Stimulated activated CD8-positive, alpha-beta memory T cell treated with anti-CD3 and anti-CD28 coated beads, Interleukin-15, amount 100 ng/mL, for 24 hours (primary cell): Measurements from ENCODE around the gene EDIL3.
"Not testable (repeated sequence)": the region's sequence is repeated elsewhere in the genome, so short reads cannot be mapped to it uniquely, and the experiment has no call there.

ENCODE experiments used
- DNase-seq: peaks from one replicate; pipeline ENCODE4 v3.0.0-alpha.2; 2020; ENCODE audit warnings: low read depth

Gene EDIL3

DNA sequence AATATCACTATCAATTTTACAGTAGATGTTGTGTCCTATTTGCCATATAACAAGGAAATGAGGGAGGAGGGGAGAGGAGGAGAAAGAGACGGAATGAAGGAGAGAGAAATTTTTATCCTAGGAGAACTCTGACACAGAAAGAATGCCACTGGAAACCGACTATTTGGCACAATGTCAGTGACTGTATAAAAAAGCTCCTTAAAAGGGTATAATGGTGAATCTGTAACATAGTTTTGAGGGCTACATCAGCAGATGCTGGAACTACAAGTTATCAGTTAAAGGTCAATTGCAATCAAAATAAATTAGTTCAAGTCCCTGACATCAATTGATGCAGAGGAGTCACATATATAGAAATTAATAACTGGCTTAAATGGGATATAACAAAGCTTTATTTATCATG, 5.7 kb downstream of the EDIL3 start:
- DNase-seq = no peak

GRCh38 chr5:84378420-84378819, 6.3 kb downstream of the EDIL3 start:
- DNase-seq = no peak

GRCh38 chr5:84376346-84376745, 8.3 kb downstream of the EDIL3 start:
- DNase-seq = no peak

- DNase-seq = no peak
These were observed 10.1 kb downstream of the EDIL3 start for GRCh38 chr5:84374568-84374967.

DNA sequence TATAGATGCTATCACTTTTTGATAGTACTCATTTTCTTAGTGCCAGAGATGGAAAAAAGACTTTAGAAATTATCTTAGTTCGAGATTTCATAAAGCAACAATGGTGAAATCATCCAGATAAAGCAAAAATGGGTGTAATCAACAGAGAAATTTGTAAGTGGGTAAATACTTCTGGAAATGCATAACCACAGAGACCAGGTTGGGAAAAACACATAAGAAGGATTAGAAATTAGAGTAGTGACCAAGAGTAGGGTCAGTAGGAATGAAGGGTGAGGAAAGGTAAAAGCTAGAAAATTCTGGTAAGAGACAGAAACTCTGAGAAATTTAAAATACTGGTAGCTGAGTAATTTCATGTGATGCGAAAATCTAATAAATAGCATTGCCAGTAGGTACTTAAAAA, 11.2 kb downstream of the EDIL3 start:
- no peak for DNase-seq

DNA sequence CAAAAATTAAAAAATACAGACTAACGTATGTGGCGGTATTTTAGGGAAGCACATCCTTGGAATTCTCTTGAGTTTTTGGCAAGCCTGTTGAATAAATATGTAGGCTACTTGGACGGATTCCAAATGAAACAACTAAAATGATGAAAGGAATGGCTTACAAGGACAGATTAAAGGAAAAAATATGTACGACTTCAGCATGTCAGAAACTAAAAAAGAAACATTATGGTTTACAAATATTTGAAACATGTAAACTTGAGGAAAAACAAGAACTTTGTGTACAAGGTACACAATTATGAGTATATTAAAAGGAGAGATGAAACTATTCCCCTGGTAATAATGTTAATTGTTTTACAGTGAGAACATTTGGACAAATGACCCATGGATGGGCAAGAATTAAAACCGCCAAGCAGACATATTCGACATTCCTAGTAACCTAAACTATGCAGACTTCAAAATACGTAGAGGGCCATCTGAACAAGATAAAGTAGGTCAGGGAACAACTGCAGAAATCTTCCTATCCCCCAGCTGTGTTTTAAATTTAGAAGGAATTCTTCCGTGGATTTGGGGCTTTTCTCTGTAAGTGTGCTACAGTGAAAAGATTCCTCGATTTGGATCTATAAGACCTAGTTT, 12.5 kb downstream of the EDIL3 start:
- no peak for DNase-seq

DNA sequence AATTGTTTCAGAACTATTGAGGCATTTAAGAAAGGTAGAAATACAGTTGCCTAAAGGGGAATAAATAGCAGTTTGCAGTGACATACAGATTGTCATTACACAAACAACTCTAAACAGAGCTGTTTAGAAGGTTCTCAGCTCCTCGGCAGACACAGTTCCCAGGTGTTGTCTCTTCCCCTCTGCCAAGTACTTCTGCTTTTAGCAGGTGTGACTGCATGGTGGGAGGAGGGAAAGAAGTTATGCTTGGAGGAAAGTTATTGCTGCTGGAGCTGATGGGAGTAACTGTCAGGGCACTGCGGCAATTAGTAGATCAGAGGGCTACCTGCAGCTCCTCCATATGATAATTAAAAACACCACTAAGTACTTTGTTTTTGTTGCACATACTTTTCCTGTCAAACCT, 14.5 kb downstream of the EDIL3 start:
- no peak for DNase-seq

- DNase-seq = no peak
These were observed 20.6 kb downstream of the EDIL3 start for GRCh38 chr5:84364043-84364442.

- DNase-seq = no peak
These were observed 22.5 kb downstream of the EDIL3 start for GRCh38 chr5:84362061-84362720.

GRCh38 chr5:84361572-84361971, 23.1 kb downstream of the EDIL3 start:
- no peak for DNase-seq

- DNase-seq = no peak
These were observed 24.6 kb downstream of the EDIL3 start for GRCh38 chr5:84360056-84360455.

DNA sequence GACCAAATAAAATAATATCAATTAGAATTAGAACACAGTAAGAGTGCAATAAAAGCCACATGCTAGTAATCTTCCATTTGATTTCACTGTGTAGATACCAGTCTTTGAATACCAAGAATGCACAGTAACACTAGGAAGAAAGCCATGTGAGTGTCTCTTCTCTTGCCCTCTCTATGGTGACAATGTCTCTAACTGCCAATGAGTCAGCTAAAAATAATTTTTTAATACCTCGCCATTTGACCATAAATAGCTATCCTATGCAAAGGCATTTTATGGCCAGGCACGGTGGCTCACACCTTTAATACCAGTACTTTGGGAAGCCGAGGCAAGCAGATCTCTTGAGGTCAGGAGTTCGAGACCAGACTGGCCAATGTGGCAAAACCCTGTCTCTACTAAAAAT, 30.6 kb downstream of the EDIL3 start:
- DNase-seq = no peak

- DNase-seq = no peak
These were observed 39.9 kb downstream of the EDIL3 start for GRCh38 chr5:84344788-84345187.

DNA sequence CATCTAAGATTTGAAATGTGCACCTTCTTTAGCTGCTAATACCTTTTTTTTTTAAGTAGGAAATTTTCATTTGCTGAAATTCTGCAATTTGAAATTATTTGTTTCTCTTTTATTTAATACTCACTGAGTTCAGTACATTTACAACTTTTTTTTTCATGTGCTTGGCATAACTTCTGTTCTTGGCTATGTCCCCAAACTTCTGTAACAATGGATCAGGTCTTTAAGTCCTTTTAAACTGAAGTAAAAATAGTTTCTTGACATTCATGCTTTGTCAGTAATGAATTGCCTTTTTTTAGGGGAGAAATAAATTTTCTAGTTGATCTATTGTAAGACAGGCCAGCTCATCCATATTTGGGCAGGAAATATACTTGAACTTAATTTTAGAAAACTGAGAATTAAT, 41.5 kb downstream of the EDIL3 start:
- no peak for DNase-seq

- no peak for DNase-seq
These were observed 52.6 kb downstream of the EDIL3 start for GRCh38 chr5:84332106-84332505.

GRCh38 chr5:84327591-84327990, 57.1 kb downstream of the EDIL3 start:
- DNase-seq = no peak

DNA sequence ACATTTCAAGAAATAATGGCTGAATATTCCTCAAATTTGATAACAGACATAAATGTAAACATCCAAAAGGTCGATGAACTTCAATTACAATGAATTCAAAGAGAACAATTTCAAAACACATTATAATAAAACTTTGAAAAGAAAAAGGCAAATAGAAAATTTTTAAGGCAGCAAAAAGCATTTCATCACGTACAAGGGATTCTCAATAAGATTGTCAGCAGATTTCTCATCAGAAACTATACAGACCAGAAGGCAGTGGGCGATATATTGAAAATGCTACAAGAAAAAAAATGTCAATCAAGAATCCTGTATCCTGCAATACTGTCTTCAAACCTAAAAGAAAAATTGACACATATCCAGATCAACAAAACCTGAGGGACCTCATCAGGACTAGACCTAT, 62.0 kb downstream of the EDIL3 start:
- DNase-seq = no peak

DNA sequence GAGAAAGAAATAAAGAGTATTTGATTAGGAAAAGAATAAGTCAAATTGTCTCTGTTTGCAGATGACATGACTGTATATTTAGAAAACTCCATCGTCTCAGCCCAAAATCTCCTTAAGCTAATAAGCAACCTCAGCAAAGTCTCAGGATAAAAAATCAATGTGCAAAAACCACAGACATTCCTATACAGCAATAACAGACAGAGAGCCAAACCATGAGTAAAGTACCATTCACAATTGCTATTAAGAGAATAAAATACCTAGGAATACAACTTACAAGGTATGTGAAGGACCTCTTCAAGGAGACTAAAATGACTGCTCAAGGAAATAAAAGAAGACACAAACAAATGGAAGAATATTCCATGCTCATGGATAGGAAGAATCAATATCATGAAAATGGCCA, 66.9 kb downstream of the EDIL3 start:
- DNase-seq = not testable (repeated sequence)

GRCh38 chr5:84312280-84312679, 72.4 kb downstream of the EDIL3 start:
- not testable (repeated sequence) for DNase-seq

- not testable (repeated sequence) for DNase-seq
These were observed 74.8 kb downstream of the EDIL3 start for GRCh38 chr5:84309850-84310249.

DNA sequence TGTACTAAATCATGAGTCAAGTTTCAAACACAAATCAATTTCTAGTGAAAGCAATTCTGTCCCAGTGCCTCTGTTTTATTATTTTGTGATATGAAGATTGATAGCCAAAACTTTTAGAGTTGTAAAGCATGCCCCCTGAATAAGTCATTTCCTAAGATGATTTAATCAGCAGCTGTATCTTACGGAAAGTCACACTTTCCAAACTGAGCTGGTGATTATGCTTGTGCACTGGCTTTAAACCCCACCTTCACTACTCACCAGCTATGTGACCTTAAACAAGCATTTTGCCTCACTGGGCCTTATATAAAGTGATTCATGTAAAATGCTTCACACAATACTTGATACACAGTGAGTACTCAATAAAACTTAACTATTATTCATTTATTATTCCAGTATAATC, 78.1 kb downstream of the EDIL3 start:
- no peak for DNase-seq

DNA sequence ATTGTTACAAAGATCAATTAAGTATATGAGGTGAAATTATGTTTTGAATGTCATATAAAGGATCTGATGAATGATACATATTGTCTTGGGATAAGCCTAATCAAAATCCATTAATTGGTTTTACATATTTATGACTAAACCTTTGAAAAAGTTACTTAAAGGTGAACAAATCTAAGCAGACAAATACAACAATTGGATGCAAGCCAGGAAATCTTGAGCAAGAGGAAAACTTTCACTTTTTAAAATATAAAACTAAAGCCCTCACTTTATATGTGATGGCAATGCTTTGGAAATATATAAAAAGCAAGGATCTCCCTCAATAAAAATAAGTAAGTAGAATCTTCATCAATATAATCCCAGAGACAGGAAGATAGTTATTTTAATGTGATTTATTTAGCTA, 80.1 kb downstream of the EDIL3 start:
- DNase-seq = no peak

GRCh38 chr5:84303315-84303714, 81.4 kb downstream of the EDIL3 start:
- no peak for DNase-seq

GRCh38 chr5:84301535-84301934, 83.1 kb downstream of the EDIL3 start:
- DNase-seq = no peak
